WTC11 (cell line): ENCODE measurements around the gene AGAP1. TPM values are rescaled to one million over a fixed set of nuclear protein-coding genes. Genes with fewer than 3 reads are reported as not detected.

Source experiments
- ATAC-seq: fragments of 200-7000 bp; cut with Tn5 transposase; 2 replicates; pipeline ENCODE4 v1.10.0; 2021; ENCODE audit warnings: mild to moderate bottlenecking, moderate library complexity
- CTCF ChIA-PET: fragments of 300-600 bp; sonication (Branson Sonifier 250); formaldehyde crosslinking; loops from one replicate; lab custom pipeline; 2021; ENCODE audit warnings: antibody characterized with exemption; lab: Charles Lee
- POLR2A ChIA-PET: fragments of 350-600 bp; sonication (Branson Sonifier 250); formaldehyde crosslinking; loops from one replicate; lab custom pipeline; 2021; ENCODE audit warnings: antibody characterized with exemption; lab: Charles Lee
- DNase-seq: peaks from one replicate; pipeline ENCODE4 v3.0.0; 2021; ENCODE audit warnings: low spot score
- H3K27ac Mint-ChIP-seq: 2 replicates; pipeline ENCODE4 v1.8.0; 2021; ENCODE audit warnings: mixed read lengths
- H3K27me3 Mint-ChIP-seq: 2 replicates; pipeline ENCODE4 v1.8.0; 2021; ENCODE audit warnings: low read depth, mild to moderate bottlenecking, moderate library complexity, mixed read lengths
- H3K36me3 Mint-ChIP-seq: 2 replicates; pipeline ENCODE4 v1.8.0; 2021; ENCODE audit warnings: mixed read lengths
- H3K4me1 Mint-ChIP-seq: 2 replicates; pipeline ENCODE4 v1.8.0; 2022; ENCODE audit warnings: mixed read lengths
- H3K4me3 Mint-ChIP-seq: 2 replicates; pipeline ENCODE4 v1.8.0; 2021; ENCODE audit warnings: mild to moderate bottlenecking, moderate library complexity, mixed read lengths
- H3K9me3 Mint-ChIP-seq: 2 replicates; pipeline ENCODE4 v1.8.0; 2021; ENCODE audit warnings: mixed read lengths
- ATF2 ChIP-seq: sonication (generic); formaldehyde crosslinking; IDR thresholded peaks from 2 replicates; pipeline ENCODE4 v1.8.1; 2022; ENCODE audit warnings: low read depth, missing genetic modification reagents, borderline replicate concordance
- CREM ChIP-seq: sonication (generic); formaldehyde crosslinking; IDR thresholded peaks from 2 replicates; pipeline ENCODE4 v1.8.1; 2022; ENCODE audit warnings: mild to moderate bottlenecking, missing genetic modification reagents, moderate library complexity
- CTCF ChIP-seq: fragments of 200-600 bp; IDR thresholded peaks from 2 replicates; pipeline ENCODE4 v1.8.0; 2022; ENCODE audit warnings: antibody characterized with exemption
- E2F4 ChIP-seq: sonication (generic); formaldehyde crosslinking; IDR thresholded peaks from 2 replicates; pipeline ENCODE4 v1.8.1; 2022; ENCODE audit warnings: low read depth, mild to moderate bottlenecking, moderate library complexity, missing genetic modification reagents, borderline replicate concordance
- FOXJ3 ChIP-seq: sonication (generic); formaldehyde crosslinking; IDR thresholded peaks from 2 replicates; pipeline ENCODE4 v1.9.0; 2021; ENCODE audit warnings: missing genetic modification reagents, mild to moderate bottlenecking, borderline replicate concordance
- GABPB1 ChIP-seq: sonication (generic); formaldehyde crosslinking; IDR thresholded peaks from 2 replicates; pipeline ENCODE4 v1.8.1; 2023; ENCODE audit warnings: mild to moderate bottlenecking, missing genetic modification reagents
- JUN ChIP-seq: sonication (generic); formaldehyde crosslinking; IDR thresholded peaks from 2 replicates; pipeline ENCODE4 v1.8.0; 2023; ENCODE audit warnings: mild to moderate bottlenecking, missing genetic modification reagents
- KAT7 ChIP-seq: sonication (generic); formaldehyde crosslinking; IDR thresholded peaks from 2 replicates; pipeline ENCODE4 v1.8.1; 2023; ENCODE audit warnings: missing genetic modification reagents, mild to moderate bottlenecking, borderline replicate concordance
- MXD4 ChIP-seq: fragments of 250-450 bp; sonication (Bioruptor Pico); IDR thresholded peaks from 2 replicates; pipeline ENCODE4 v1.8.0; 2021; ENCODE audit warnings: mild to moderate bottlenecking, moderate library complexity, borderline replicate concordance
- MYBL2 ChIP-seq: sonication (generic); formaldehyde crosslinking; IDR thresholded peaks from 2 replicates; pipeline ENCODE4 v1.8.1; 2023; ENCODE audit warnings: mild to moderate bottlenecking, moderate library complexity, missing genetic modification reagents
- RELA ChIP-seq: sonication (generic); formaldehyde crosslinking; IDR thresholded peaks from 2 replicates; pipeline ENCODE4 v1.8.1; 2022; ENCODE audit warnings: missing genetic modification reagents, mild to moderate bottlenecking, borderline replicate concordance
- TCF7 ChIP-seq: sonication (generic); formaldehyde crosslinking; IDR thresholded peaks from 2 replicates; pipeline ENCODE4 v1.8.0; 2022; ENCODE audit warnings: mild to moderate bottlenecking, low read depth, missing genetic modification reagents, moderate library complexity
- TEAD4 ChIP-seq: sonication (generic); formaldehyde crosslinking; IDR thresholded peaks from 2 replicates; pipeline ENCODE4 v1.8.0; 2022; ENCODE audit warnings: mild to moderate bottlenecking, missing genetic modification reagents
- ZBTB43 ChIP-seq: sonication (generic); formaldehyde crosslinking; IDR thresholded peaks from 2 replicates; pipeline ENCODE4 v1.8.1; 2023; ENCODE audit warnings: mild to moderate bottlenecking, missing genetic modification reagents
- ZNF121 ChIP-seq: sonication (generic); formaldehyde crosslinking; IDR thresholded peaks from 2 replicates; pipeline ENCODE4 v1.8.0; 2023; ENCODE audit warnings: missing genetic modification reagents
- ZNF317 ChIP-seq: sonication (generic); formaldehyde crosslinking; IDR thresholded peaks from 2 replicates; pipeline ENCODE4 v1.8.1; 2023; ENCODE audit warnings: low read depth, mild to moderate bottlenecking, moderate library complexity, missing genetic modification reagents, borderline replicate concordance
- ZNF423 ChIP-seq: fragments of 250-450 bp; sonication (Bioruptor Pico); IDR thresholded peaks from 2 replicates; pipeline ENCODE4 v2.1.2; 2022; ENCODE audit warnings: mild to moderate bottlenecking, moderate library complexity
- ZNF425 ChIP-seq: fragments of 250-450 bp; sonication (Bioruptor Pico); conservative IDR thresholded peaks from 2 replicates; pipeline ENCODE4 v1.9.0; 2021; ENCODE audit warnings: mild to moderate bottlenecking
- total RNA-seq: library from RNA; stranded (reverse); gene quantifications from 3 replicates; pipeline ENCODE4 v1.2.3, GENCODE V29; 2021

The AGAP1 gene
- total RNA-seq, 1 experiment from 2014 or later, result 49.3 TPM

GRCh38 chr2:235511187-235511661, 17.4 kb downstream of the AGAP1 start:
- Mint-ChIP-seq H3K27me3 (no peaks in the 10 kb centered on the region), H3K4me3 (no peak overlapping the region), H3K27ac (no peak overlapping the region), H3K4me1 (peaks cover 55% of the 10 kb centered on the region), H3K9me3 (peaks cover 14% of the 10 kb centered on the region), H3K36me3 (peaks cover 18% of the 10 kb centered on the region)
- ChIA-PET POLR2A (no interaction called here), CTCF (interaction anchor here (0.6 to 1.0 kb wide), 2 partner anchors 31 to 102 kb away, joined by 4 read pairs; no protein-coding TSS in a partner anchor)
- DNase-seq (no peak), ATAC-seq (peak; percentile 55)
- TF ChIP-seq ZNF425 (CRISPR knock-in tag) (no peak), ZNF423 (CRISPR knock-in tag) (peak; percentile 84)

GRCh38 chr2:235511751-235512698, 18.2 kb downstream of the AGAP1 start:
- ATAC-seq (no peak), DNase-seq (no peak)
- peaks cover 50% of the 10 kb centered on the region for H3K4me1 Mint-ChIP-seq
- H3K27me3 Mint-ChIP-seq, result no peaks in the 10 kb centered on the region
- peaks cover 23% of the 10 kb centered on the region for H3K36me3 Mint-ChIP-seq
- TF ChIP-seq MXD4 (CRISPR knock-in tag) (no peak), RELA (no peak), JUN (CRISPR knock-in tag) (no peak), ZBTB43 (CRISPR knock-in tag) (peak; percentile 58; the same call in 1 of the 2 replicates), ZNF121 (peak; percentile 55; the same call in 1 of the 2 replicates), ATF2 (CRISPR knock-in tag) (no peak), E2F4 (no peak)
- H3K27ac Mint-ChIP-seq, result no peak overlapping the region
- POLR2A ChIA-PET, result no interaction called here
- H3K9me3 Mint-ChIP-seq, result peaks cover 16% of the 10 kb centered on the region
- CTCF ChIA-PET, result interaction anchor here (0.6 kb wide), 1 partner anchor 101 kb away, joined by 4 read pairs; no protein-coding TSS in a partner anchor
- no peak overlapping the region for H3K4me3 Mint-ChIP-seq

GRCh38 chr2:235512699-235513053, 18.8 kb downstream of the AGAP1 start:
- H3K27me3 Mint-ChIP-seq, result no peaks in the 10 kb centered on the region
- TF ChIP-seq ZNF317, result no peak
- no peak for TF ChIP-seq MYBL2
- TF ChIP-seq CREM (CRISPR knock-in tag), result no peak
- no peak for TF ChIP-seq TEAD4 (CRISPR knock-in tag)
- no peak for TF ChIP-seq KAT7 (CRISPR knock-in tag)
- TF ChIP-seq GABPB1 (CRISPR knock-in tag), result no peak
- TF ChIP-seq TCF7 (CRISPR knock-in tag), result no peak
- no peak for TF ChIP-seq FOXJ3 (CRISPR knock-in tag)
- no peak for TF ChIP-seq CTCF
- no peak for TF ChIP-seq ZBTB43 (CRISPR knock-in tag)
- no peak for TF ChIP-seq ZNF121
- TF ChIP-seq, all 79 proteins: peak for 0
- H3K9me3 Mint-ChIP-seq, result peaks cover 16% of the 10 kb centered on the region
- H3K36me3 Mint-ChIP-seq, result peaks cover 24% of the 10 kb centered on the region
- H3K4me1 Mint-ChIP-seq, result peaks cover 52% of the 10 kb centered on the region
- H3K27ac Mint-ChIP-seq, result no peak overlapping the region
- DNase-seq (no peak), ATAC-seq (no peak)
- POLR2A ChIA-PET, result no interaction called here
- CTCF ChIA-PET, result interaction anchor here (0.7 kb wide), 1 partner anchor 44 kb away, joined by 4 read pairs; no protein-coding TSS in a partner anchor
- no peak overlapping the region for H3K4me3 Mint-ChIP-seq
